HG03196 (cell line): ENCODE data around the gene PCSK4.
"Not testable (repeated sequence)": the region's sequence is repeated elsewhere in the genome, so short reads cannot be mapped to it uniquely, and the experiment has no call there.

Experiments
- ATAC-seq: cut with Tn5 transposase; IDR thresholded peaks from one replicate; pipeline ENCODE4 v1.9.1; 2021; ENCODE audit not compliant: unreplicated experiment

The PCSK4 gene

GRCh38 chr19:1505991-1506881, 16.1 kb upstream of the PCSK4 start:
- no peak for ATAC-seq

- no peak for ATAC-seq
These were observed 14.9 kb upstream of the PCSK4 start for GRCh38 chr19:1505012-1505411.

- ATAC-seq: no peak
These were observed 14.0 kb upstream of the PCSK4 start for GRCh38 chr19:1503925-1504773.

- no peak for ATAC-seq
These were observed 13.2 kb upstream of the PCSK4 start for GRCh38 chr19:1503089-1503924.

- ATAC-seq: no peak
These were observed 12.4 kb upstream of the PCSK4 start for GRCh38 chr19:1502433-1503088.

- no peak for ATAC-seq
These were observed 11.0 kb upstream of the PCSK4 start for GRCh38 chr19:1501200-1501595.

- not testable (repeated sequence) for ATAC-seq
These were observed 9.1 kb upstream of the PCSK4 start for GRCh38 chr19:1499231-1499630.

GRCh38 chr19:1497578-1498235, 7.6 kb upstream of the PCSK4 start:
- no peak for ATAC-seq

- no peak for ATAC-seq
These were observed 6.8 kb upstream of the PCSK4 start for GRCh38 chr19:1496714-1497577.

GRCh38 chr19:1495799-1496713, 5.9 kb upstream of the PCSK4 start:
- no peak for ATAC-seq

GRCh38 chr19:1495051-1495798, 5.1 kb upstream of the PCSK4 start:
- ATAC-seq: no peak

GRCh38 chr19:1494115-1494815, 4.1 kb upstream of the PCSK4 start:
- no peak for ATAC-seq

GRCh38 chr19:1492474-1493006, 2.4 kb upstream of the PCSK4 start:
- no peak for ATAC-seq

- ATAC-seq: no peak
These were observed 1.7 kb upstream of the PCSK4 start for GRCh38 chr19:1491849-1492170.

GRCh38 chr19:1491114-1491848, 1.1 kb upstream of the PCSK4 start, which contains the start of gene REEP6:
Gene REEP6, plus strand, starts transcription at chr19:1491181. Its CDS starts 89 bp downstream, at chr19:1491270.
- ATAC-seq: no peak
